Activated T-cell treated with anti-CD3 and anti-CD28 coated beads, Interleukin-2, amount 50 U/mL, for 4 hours (primary cell): ENCODE data around the gene PNMA6E. TPM values are rescaled to one million over a fixed set of nuclear protein-coding genes. Genes with fewer than 3 reads are reported as not detected.

Experiments used
- ATAC-seq, 2 donors: fragments of 200-7000 bp; cut with Tn5 transposase; one replicate each; pipeline ENCODE4 v1.10.0; 2021
- DNase-seq: peaks from one replicate; pipeline ENCODE4 v3.0.0-alpha.2; 2020
- H3K27me3 Mint-ChIP-seq: one replicate; pipeline ENCODE4 v1.8.0; 2021; ENCODE audit warnings: low read depth, mixed read lengths
- H3K36me3 Mint-ChIP-seq: one replicate; pipeline ENCODE4 v1.8.0; 2022; ENCODE audit warnings: mixed read lengths; ENCODE audit not compliant: insufficient read depth
- H3K4me1 Mint-ChIP-seq: one replicate; pipeline ENCODE4 v1.8.0; 2021; ENCODE audit warnings: low read depth, mixed read lengths
- H3K4me3 Mint-ChIP-seq: one replicate; pipeline ENCODE4 v1.8.0; 2021; ENCODE audit warnings: mild to moderate bottlenecking, moderate library complexity, mixed read lengths
- H3K9me3 Mint-ChIP-seq: one replicate; pipeline ENCODE4 v1.8.0; 2021; ENCODE audit warnings: mixed read lengths
- total RNA-seq, 3 donors: library from RNA; stranded (reverse); gene quantifications; one replicate each; pipeline ENCODE4 v1.2.1, GENCODE V29; 2021

Gene PNMA6E
- total RNA-seq, 3 donors from 2014 or later, result not detected

- Mint-ChIP-seq H3K36me3 (no peaks in the 10 kb centered on the region), H3K27me3 (no peaks in the 10 kb centered on the region), H3K4me3 (no peak overlapping the region), H3K4me1 (no peaks in the 10 kb centered on the region), H3K9me3 (no peaks in the 10 kb centered on the region)
- ATAC-seq (no peak), DNase-seq (no peak)
Observed at GRCh38 chrX:153417637-153418036, 16.5 kb upstream of the PNMA6E start.

- ATAC-seq (no peak), DNase-seq (no peak)
- no peaks in the 10 kb centered on the region for H3K36me3 Mint-ChIP-seq
- no peaks in the 10 kb centered on the region for H3K27me3 Mint-ChIP-seq
- no peak overlapping the region for H3K4me3 Mint-ChIP-seq
- H3K4me1 Mint-ChIP-seq, result peaks cover 6% of the 10 kb centered on the region
- no peaks in the 10 kb centered on the region for H3K9me3 Mint-ChIP-seq
Observed at GRCh38 chrX:153416781-153417450, 15.8 kb upstream of the PNMA6E start.

GRCh38 chrX:153414856-153415510 lies 13.8 kb upstream of the PNMA6E start:
- no peaks in the 10 kb centered on the region for H3K9me3 Mint-ChIP-seq
- H3K4me3 Mint-ChIP-seq, result no peak overlapping the region
- no peak for DNase-seq
- H3K27me3 Mint-ChIP-seq, result no peaks in the 10 kb centered on the region
- H3K4me1 Mint-ChIP-seq, result peaks cover 9% of the 10 kb centered on the region
- H3K36me3 Mint-ChIP-seq, result no peaks in the 10 kb centered on the region
- no peak for ATAC-seq

- H3K4me1 Mint-ChIP-seq, result peaks cover 9% of the 10 kb centered on the region
- no peak overlapping the region for H3K4me3 Mint-ChIP-seq
- no peaks in the 10 kb centered on the region for H3K9me3 Mint-ChIP-seq
- H3K36me3 Mint-ChIP-seq, result no peaks in the 10 kb centered on the region
- no peaks in the 10 kb centered on the region for H3K27me3 Mint-ChIP-seq
- ATAC-seq (no peak), DNase-seq (no peak)
Observed at GRCh38 chrX:153413731-153414130, 12.6 kb upstream of the PNMA6E start.

GRCh38 chrX:153412746-153413720 lies 11.9 kb upstream of the PNMA6E start:
- no peaks in the 10 kb centered on the region for H3K9me3 Mint-ChIP-seq
- H3K4me3 Mint-ChIP-seq, result no peak overlapping the region
- peaks cover 9% of the 10 kb centered on the region for H3K4me1 Mint-ChIP-seq
- H3K36me3 Mint-ChIP-seq, result no peaks in the 10 kb centered on the region
- ATAC-seq, result no peak
- DNase-seq, result no peak
- no peaks in the 10 kb centered on the region for H3K27me3 Mint-ChIP-seq

- H3K4me3 Mint-ChIP-seq, result peak overlapping the region; percentile 64
- ATAC-seq, result no peak
- DNase-seq, result no peak
- peaks cover 9% of the 10 kb centered on the region for H3K4me1 Mint-ChIP-seq
- H3K9me3 Mint-ChIP-seq, result no peaks in the 10 kb centered on the region
- H3K36me3 Mint-ChIP-seq, result no peaks in the 10 kb centered on the region
- H3K27me3 Mint-ChIP-seq, result no peaks in the 10 kb centered on the region
Observed at GRCh38 chrX:153411988-153412574, 10.9 kb upstream of the PNMA6E start.

GRCh38 chrX:153411255-153411987 lies 10.3 kb upstream of the PNMA6E start, which contains the start of gene ZFP92:
TSS of gene ZFP92 (plus strand) at chrX:153411472. CDS start at chrX:153418323, 6,851 bp downstream.
- Mint-ChIP-seq H3K27me3 (no peaks in the 10 kb centered on the region), H3K4me1 (peaks cover 9% of the 10 kb centered on the region), H3K4me3 (peak within 1 kb of the TSS; percentile 72), H3K9me3 (no peaks in the 10 kb centered on the region), H3K36me3 (no peaks in the 10 kb centered on the region)
- DNase-seq (peak; percentile 35), ATAC-seq (peak; percentile 76 to 89)

- Mint-ChIP-seq H3K9me3 (no peaks in the 10 kb centered on the region), H3K36me3 (no peaks in the 10 kb centered on the region), H3K4me1 (peaks cover 9% of the 10 kb centered on the region), H3K4me3 (peak overlapping the region; percentile 72), H3K27me3 (no peaks in the 10 kb centered on the region)
- DNase-seq (no peak), ATAC-seq (no peak)
Observed at GRCh38 chrX:153410888-153411254, 9.7 kb upstream of the PNMA6E start.

GRCh38 chrX:153410373-153410772 lies 9.2 kb upstream of the PNMA6E start:
- no peak overlapping the region for H3K4me3 Mint-ChIP-seq
- H3K9me3 Mint-ChIP-seq, result no peaks in the 10 kb centered on the region
- peaks cover 9% of the 10 kb centered on the region for H3K4me1 Mint-ChIP-seq
- H3K27me3 Mint-ChIP-seq, result no peaks in the 10 kb centered on the region
- ATAC-seq, result no peak
- DNase-seq, result no peak
- H3K36me3 Mint-ChIP-seq, result no peaks in the 10 kb centered on the region

GRCh38 chrX:153409414-153410101 lies 8.4 kb upstream of the PNMA6E start:
- ATAC-seq (no peak), DNase-seq (no peak)
- Mint-ChIP-seq H3K9me3 (no peaks in the 10 kb centered on the region), H3K36me3 (no peaks in the 10 kb centered on the region), H3K4me1 (peaks cover 9% of the 10 kb centered on the region), H3K27me3 (no peaks in the 10 kb centered on the region), H3K4me3 (no peak overlapping the region)

GRCh38 chrX:153408871-153409351 lies 7.8 kb upstream of the PNMA6E start:
- Mint-ChIP-seq H3K9me3 (no peaks in the 10 kb centered on the region), H3K4me1 (peaks cover 9% of the 10 kb centered on the region), H3K36me3 (no peaks in the 10 kb centered on the region), H3K27me3 (no peaks in the 10 kb centered on the region), H3K4me3 (no peak overlapping the region)
- DNase-seq (no peak), ATAC-seq (no peak)

- no peaks in the 10 kb centered on the region for H3K9me3 Mint-ChIP-seq
Observed at GRCh38 chrX:153408221-153408721, 7.1 kb upstream of the PNMA6E start.

GRCh38 chrX:153407736-153408135 lies 6.6 kb upstream of the PNMA6E start:
- Mint-ChIP-seq H3K27me3 (no peaks in the 10 kb centered on the region), H3K4me3 (no peak overlapping the region), H3K9me3 (no peaks in the 10 kb centered on the region), H3K36me3 (no peaks in the 10 kb centered on the region), H3K4me1 (peaks cover 9% of the 10 kb centered on the region)
- DNase-seq (no peak), ATAC-seq (no peak)

More at GRCh38 chrX:153408221-153408721, 7.1 kb upstream of the PNMA6E start:
- DNase-seq (no peak), ATAC-seq (no peak)
- H3K4me3 Mint-ChIP-seq, result no peak overlapping the region
- H3K36me3 Mint-ChIP-seq, result no peaks in the 10 kb centered on the region
- peaks cover 9% of the 10 kb centered on the region for H3K4me1 Mint-ChIP-seq
- H3K27me3 Mint-ChIP-seq, result no peaks in the 10 kb centered on the region
